Measurements from ENCODE around the gene ELAVL4. TPM values are rescaled to one million over a fixed set of nuclear protein-coding genes. Genes with fewer than 3 reads are reported as not detected.

Gene ELAVL4
- total and polyA plus RNA-seq, 2 of the 8 experiments (the other 6 are each of a cell fraction or from before 2014, with no cell fraction given), result 0.21 to 0.89 TPM

DNA sequence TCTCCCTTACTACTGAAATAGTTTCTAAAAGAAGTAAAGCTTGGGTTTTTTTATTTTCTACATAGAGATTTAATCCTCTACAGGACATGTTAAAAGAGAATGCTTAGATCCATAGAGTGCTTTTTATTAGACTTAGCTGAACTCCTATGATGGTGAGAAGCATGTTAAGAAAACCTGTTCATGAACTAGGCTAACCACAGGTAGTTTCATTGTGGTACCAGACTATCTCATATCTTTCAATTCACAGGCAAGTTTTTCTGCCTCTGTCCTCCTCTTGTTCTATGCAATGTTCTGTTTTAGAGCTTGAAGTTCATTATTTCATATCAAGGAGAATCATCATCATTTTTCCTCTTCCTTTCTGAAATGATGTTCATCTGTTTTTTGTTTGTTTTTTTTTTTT is 65.4 kb downstream of the ELAVL4 start:
- no peak overlapping the region for H3K27ac ChIP-seq (ENCODE audit: low read depth, low read length)
- no peaks in the 10 kb centered on the region for H3K4me1 ChIP-seq (replicated peaks in 1 of 4; ENCODE audit: control insufficient read depth in 3 of 4, insufficient read depth in 4 of 4, low read length in 3 of 4)
- H3K14ac ChIP-seq (ENCODE audit: insufficient read length), result no peak overlapping the region
- H3K23ac ChIP-seq (ENCODE audit: insufficient read length), result no peak overlapping the region
- DNase-seq (ENCODE audit: low read depth in 1 of 2, low spot score in 2 of 2) (no peak), FAIRE-seq (no peak)
- H2BK20ac ChIP-seq (ENCODE audit: low read length), result no peak overlapping the region
- H3K23me2 ChIP-seq (ENCODE audit: low read depth, low read length), result no peaks in the 10 kb centered on the region; the same call in 1 of the 2 replicates
- H4K8ac ChIP-seq (ENCODE audit: extremely low read depth, insufficient read depth, low read length), result no peak overlapping the region
- no peak overlapping the region for H3K9ac ChIP-seq (replicated peaks in 1 of 4; ENCODE audit: extremely low read depth in 1 of 4, low read depth in 3 of 4, low read length in 3 of 4)
- POLR2A ChIA-PET (ENCODE audit: partially characterized antibody), result no interaction called here
- H3K4ac ChIP-seq (replicated peaks; ENCODE audit: insufficient read length, low read depth, low read length), result no peak overlapping the region
- H4K5ac ChIP-seq (ENCODE audit: insufficient read length, low read depth, low read length), result no peak overlapping the region
- H4K20me1 ChIP-seq (replicated peaks in 1 of 2; ENCODE audit: control insufficient read depth in 1 of 2, insufficient read depth in 2 of 2, low read length in 2 of 2), result no peaks in the 10 kb centered on the region
- no peaks in the 10 kb centered on the region for H3K27me3 ChIP-seq (replicated peaks in 1 of 4; ENCODE audit: control insufficient read depth in 3 of 4, extremely low read depth in 1 of 4, insufficient read depth in 3 of 4, low read length in 3 of 4)
- H3K79me1 ChIP-seq (ENCODE audit: low read depth, low read length), result no peaks in the 10 kb centered on the region
- H3K36me3 ChIP-seq (ENCODE audit: control insufficient read depth in 2 of 4, insufficient read depth in 4 of 4, low read length in 3 of 4), result no peaks in the 10 kb centered on the region
- no peak overlapping the region for H3K4me2 ChIP-seq (ENCODE audit: insufficient read depth in 1 of 2, low read depth in 2 of 2, low read length in 2 of 2)
- no peak overlapping the region for H2BK15ac ChIP-seq (ENCODE audit: low read length)
- no peak overlapping the region for H3K56ac ChIP-seq (replicated peaks; ENCODE audit: insufficient read length, low read depth, low read length)
- H2BK120ac ChIP-seq (replicated peaks; ENCODE audit: low read depth, low read length), result no peak overlapping the region
- H3K18ac ChIP-seq (ENCODE audit: extremely low read depth, low read length), result no peak overlapping the region
- no peaks in the 10 kb centered on the region for H3K79me2 ChIP-seq (ENCODE audit: control insufficient read depth in 1 of 2, insufficient read depth in 2 of 2, low read length in 2 of 2)
- no peak overlapping the region for H2AK5ac ChIP-seq (ENCODE audit: low read depth, low read length)
- H2AFZ ChIP-seq (ENCODE audit: low read length), result no peak overlapping the region
- H2BK5ac ChIP-seq (ENCODE audit: low read depth, low read length), result no peak overlapping the region
- CTCF ChIA-PET (ENCODE audit: partially characterized antibody), result no interaction called here
- no peak overlapping the region for H3K4me3 ChIP-seq (ENCODE audit: extremely low read depth in 1 of 4, insufficient read depth in 2 of 4, low read depth in 3 of 4, low read length in 4 of 4)
- no peak overlapping the region for H4K91ac ChIP-seq (replicated peaks; ENCODE audit: insufficient read length, low read length)
- no peak overlapping the region for H2BK12ac ChIP-seq (ENCODE audit: low read depth, low read length)
- H3K9me3 ChIP-seq (ENCODE audit: insufficient read depth in 2 of 2, low read depth in 1 of 2, low read length in 1 of 2), result no peaks in the 10 kb centered on the region
- TF ChIP-seq POLR2AphosphoS5 (IDR thresholded peaks at IDR 0.05; ENCODE audit: low read depth, low read length) (no peak), KDM4A (IDR thresholded peaks at IDR 0.05; ENCODE audit: low read depth, low read length, severe bottlenecking) (no peak), GABPA (IDR thresholded peaks at IDR 0.05; ENCODE audit: borderline replicate concordance, insufficient read depth, low read length) (no peak), BRCA1 (IDR thresholded peaks at IDR 0.05; ENCODE audit: low read depth, low read length) (no peak), EP300 (IDR thresholded peaks at IDR 0.05; ENCODE audit: borderline replicate concordance in 1 of 2, low read depth in 2 of 2, low read length in 2 of 2) (no peak), E2F6 (IDR thresholded peaks at IDR 0.05) (no peak), SIN3A (conservative IDR thresholded peaks at IDR 0.05 in 1 of 2, IDR thresholded peaks at IDR 0.05 in 1 of 2; ENCODE audit: low read depth in 1 of 2, low read length in 2 of 2) (no peak), CBX5 (IDR thresholded peaks at IDR 0.05; ENCODE audit: low read depth, low read length) (no peak), CTBP2 (IDR thresholded peaks at IDR 0.05; ENCODE audit: borderline replicate concordance, insufficient read depth, insufficient read length, low read length) (no peak), EGR1 (IDR thresholded peaks at IDR 0.05; ENCODE audit: borderline replicate concordance, low read depth, low read length) (no peak), ATF3 (IDR thresholded peaks at IDR 0.05; ENCODE audit: insufficient read depth, low read depth, low read length) (no peak), SIRT6 (IDR thresholded peaks at IDR 0.05; ENCODE audit: low read length) (no peak), TEAD4 (IDR thresholded peaks at IDR 0.05; ENCODE audit: low read depth, low read length) (no peak)
- TF ChIP-seq, protein P1, sequence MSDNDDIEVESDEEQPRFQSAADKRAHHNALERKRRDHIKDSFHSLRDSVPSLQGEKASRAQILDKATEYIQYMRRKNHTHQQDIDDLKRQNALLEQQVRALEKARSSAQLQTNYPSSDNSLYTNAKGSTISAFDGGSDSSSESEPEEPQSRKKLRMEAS (IDR thresholded peaks at IDR 0.05), result no peak
